HG03064 (cell line): ENCODE measurements around the gene SMAD1.

ENCODE experiments used
- ATAC-seq: cut with Tn5 transposase; IDR thresholded peaks from one replicate; pipeline ENCODE4 v1.9.1; 2021; ENCODE audit warnings: low read depth; ENCODE audit not compliant: unreplicated experiment

The SMAD1 gene

GRCh38 chr4:145487631-145488030 lies 6.0 kb downstream of the SMAD1 start:
- ATAC-seq: peak; percentile 87

- no peak for ATAC-seq
Observed at GRCh38 chr4:145488310-145488709, 6.7 kb downstream of the SMAD1 start.

- no peak for ATAC-seq
Observed at GRCh38 chr4:145489556-145489955, 7.9 kb downstream of the SMAD1 start.

- no peak for ATAC-seq
Observed at GRCh38 chr4:145490361-145490760, 8.7 kb downstream of the SMAD1 start.

GRCh38 chr4:145490796-145491195 lies 9.1 kb downstream of the SMAD1 start:
- ATAC-seq: no peak

GRCh38 chr4:145492376-145492775 lies 10.7 kb downstream of the SMAD1 start:
- no peak for ATAC-seq

GRCh38 chr4:145493166-145493565 lies 11.5 kb downstream of the SMAD1 start:
- ATAC-seq: no peak

GRCh38 chr4:145494666-145495270 lies 13.1 kb downstream of the SMAD1 start:
- ATAC-seq: no peak

- no peak for ATAC-seq
Observed at GRCh38 chr4:145496292-145496691, 14.6 kb downstream of the SMAD1 start.

GRCh38 chr4:145497199-145498149 lies 15.8 kb downstream of the SMAD1 start:
- no peak for ATAC-seq

- peak; percentile 74 for ATAC-seq
Observed at GRCh38 chr4:145498430-145498829, 16.8 kb downstream of the SMAD1 start.

GRCh38 chr4:145501051-145501660 lies 19.5 kb downstream of the SMAD1 start:
- peak; percentile 41 for ATAC-seq

- ATAC-seq: no peak
Observed at GRCh38 chr4:145502809-145503208, 21.2 kb downstream of the SMAD1 start.

GRCh38 chr4:145503486-145504072 lies 21.9 kb downstream of the SMAD1 start:
- ATAC-seq: no peak

- no peak for ATAC-seq
Observed at GRCh38 chr4:145505995-145506394, 24.3 kb downstream of the SMAD1 start.

- no peak for ATAC-seq
Observed at GRCh38 chr4:145507636-145508035, 26.0 kb downstream of the SMAD1 start.

GRCh38 chr4:145511913-145512522 lies 30.4 kb downstream of the SMAD1 start:
- no peak for ATAC-seq

- no peak for ATAC-seq
Observed at GRCh38 chr4:145513020-145513621, 31.5 kb downstream of the SMAD1 start.

GRCh38 chr4:145520172-145520571 lies 38.5 kb downstream of the SMAD1 start:
- ATAC-seq: no peak

GRCh38 chr4:145521282-145521681 lies 39.6 kb downstream of the SMAD1 start:
- ATAC-seq: no peak
